Neural cell (in vitro differentiated cells): ENCODE data around the gene DPF3. TPM values are rescaled to one million over a fixed set of nuclear protein-coding genes. Genes with fewer than 3 reads are reported as not detected.

Experiments used
- H2AFZ ChIP-seq: fragments of 200-600, 300-800 bp; sonication (generic), shearing (Covaris generic); 2 replicates; pipeline ENCODE4 v1.6.0; 2014; ENCODE audit warnings: low read depth, mild to moderate bottlenecking, antibody characterized with exemption, low read length, moderate library complexity
- H3F3A ChIP-seq: fragments of 200-600 bp; shearing (Covaris generic); 2 replicates; pipeline ENCODE4 v1.6.1; 2016; ENCODE audit warnings: mild to moderate bottlenecking, moderate library complexity, mixed read lengths, antibody characterized with exemption, low read length; ENCODE audit not compliant: insufficient read depth, poor library complexity, severe bottlenecking
- H3K27ac ChIP-seq: fragments of 200-600, 300-800 bp; sonication (generic), shearing (Covaris generic); 2 replicates; pipeline ENCODE4 v1.5.1; 2014; ENCODE audit warnings: mild to moderate bottlenecking, low read length, moderate library complexity
- H3K27me3 ChIP-seq: fragments of 300-800, 200-600 bp; sonication (generic), shearing (Covaris generic); 2 replicates; pipeline ENCODE4 v1.6.0; 2014; ENCODE audit warnings: mild to moderate bottlenecking, low read depth, low read length, moderate library complexity; ENCODE audit not compliant: insufficient read depth
- H3K36me3 ChIP-seq: fragments of 300-800, 200-600 bp; sonication (generic), shearing (Covaris generic); 2 replicates; pipeline ENCODE4 v1.5.1; 2014; ENCODE audit warnings: mild to moderate bottlenecking, antibody characterized with exemption, low read length, moderate library complexity; ENCODE audit not compliant: insufficient read depth
- H3K4me2 ChIP-seq: fragments of 300-800, 200-600 bp; sonication (generic), shearing (Covaris generic); 2 replicates; pipeline ENCODE4 v1.6.0; 2014; ENCODE audit warnings: mild to moderate bottlenecking, low read length
- H3K4me3 ChIP-seq: fragments of 300-800, 200-600 bp; sonication (generic), shearing (Covaris generic); 2 replicates; pipeline ENCODE4 v1.5.1; 2014; ENCODE audit warnings: mild to moderate bottlenecking, low read length, moderate library complexity
- H3K79me2 ChIP-seq: fragments of 200-600 bp; shearing (Covaris generic); replicated peaks from 2 replicates; pipeline ENCODE4 v1.6.0; 2014; ENCODE audit warnings: mild to moderate bottlenecking, low read length, moderate library complexity; ENCODE audit not compliant: insufficient read depth
- H3K9ac ChIP-seq: fragments of 300-800, 200-600 bp; sonication (generic), shearing (Covaris generic); 2 replicates; pipeline ENCODE4 v1.6.1; 2016; ENCODE audit warnings: mild to moderate bottlenecking, low read length, mixed read lengths
- H3K9me2 ChIP-seq: fragments of 200-600 bp; shearing (Covaris generic); 2 replicates; pipeline ENCODE4 v1.6.1; 2016; ENCODE audit warnings: mild to moderate bottlenecking, low read length, mixed read lengths; ENCODE audit not compliant: insufficient read depth
- H3K9me3 ChIP-seq: fragments of 200-600, 300-800 bp; sonication (generic), shearing (Covaris generic); 2 replicates; pipeline ENCODE4 v1.6.1; 2016; ENCODE audit warnings: mild to moderate bottlenecking, mixed run types, low read length, moderate library complexity, mixed read lengths
- H4K20me1 ChIP-seq: fragments of 200-600 bp; shearing (Covaris generic); 2 replicates; pipeline ENCODE4 v1.6.1; 2016; ENCODE audit warnings: mild to moderate bottlenecking, mixed run types; ENCODE audit not compliant: insufficient read depth
- CTCF ChIP-seq: fragments of 450-650 bp; IDR thresholded peaks from 2 replicates; pipeline ENCODE4 v1.5.1; 2014; ENCODE audit warnings: antibody characterized with exemption, mild to moderate bottlenecking, moderate library complexity; ENCODE audit not compliant: poor library complexity, severe bottlenecking
- EP300 ChIP-seq: fragments of 450-650 bp; conservative IDR thresholded peaks from 2 replicates; pipeline ENCODE4 v1.6.1; 2014; ENCODE audit warnings: antibody characterized with exemption, mild to moderate bottlenecking, moderate library complexity; ENCODE audit not compliant: poor library complexity, severe bottlenecking
- EZH2 ChIP-seq: fragments of 200-600, 300-800 bp; shearing (Covaris generic), sonication (generic); IDR thresholded peaks from 2 replicates; pipeline ENCODE4 v1.6.1; 2014; ENCODE audit warnings: antibody characterized with exemption, low read length, borderline replicate concordance, mild to moderate bottlenecking; ENCODE audit not compliant: insufficient read depth, poor library complexity, severe bottlenecking
- MXI1 ChIP-seq: fragments of 450-650 bp; conservative IDR thresholded peaks from 2 replicates; pipeline ENCODE4 v1.6.1; 2014; ENCODE audit warnings: antibody characterized with exemption, mild to moderate bottlenecking; ENCODE audit not compliant: poor library complexity, severe bottlenecking
- POLR2AphosphoS5 ChIP-seq: IDR thresholded peaks from 2 replicates; pipeline ENCODE4 v1.6.1; 2012
- RAD21 ChIP-seq: fragments of 450-650 bp; conservative IDR thresholded peaks from 2 replicates; pipeline ENCODE4 v1.6.1; 2014; ENCODE audit warnings: antibody characterized with exemption, mild to moderate bottlenecking, moderate library complexity
- REST ChIP-seq: IDR thresholded peaks from 2 replicates; pipeline ENCODE4 v1.6.1; 2012; ENCODE audit warnings: borderline replicate concordance
- SMC3 ChIP-seq: fragments of 450-650 bp; conservative IDR thresholded peaks from 2 replicates; pipeline ENCODE4 v1.6.1; 2014; ENCODE audit warnings: antibody characterized with exemption, mild to moderate bottlenecking, moderate library complexity; ENCODE audit not compliant: poor library complexity
- TAF1 ChIP-seq: IDR thresholded peaks from 2 replicates; pipeline ENCODE4 v1.6.1; 2012; ENCODE audit warnings: low read depth
- polyA plus RNA-seq: library from polyadenylated mRNA; depleted of rRNA; stranded (reverse); fragments of >200 nt; gene quantifications from 2 replicates; pipeline ENCODE4 v1.2.3, GENCODE V29; 2014

Gene DPF3
- polyA plus RNA-seq, 1 donor from 2014 or later = 2.9 TPM

- Histone ChIP-seq H3K9me2 (no peaks in the 10 kb centered on the region), H3K4me3 (no peak overlapping the region), H3K4me2 (no peak overlapping the region), H3K9ac (no peak overlapping the region), H4K20me1 (no peaks in the 10 kb centered on the region), H3K27me3 (no peaks in the 10 kb centered on the region), H3K36me3 (no peaks in the 10 kb centered on the region), H2AFZ (no peak overlapping the region), H3K27ac (no peak overlapping the region), H3K79me2 (no peaks in the 10 kb centered on the region), H3K9me3 (no peaks in the 10 kb centered on the region), H3F3A (no peaks in the 10 kb centered on the region)
- TF ChIP-seq REST (no peak), POLR2AphosphoS5 (no peak), MXI1 (no peak), SMC3 (no peak), EP300 (no peak), RAD21 (no peak), TAF1 (no peak), EZH2 (no peak), CTCF (no peak)
Measured at GRCh38 chr14:72643317-72643801, 250.5 kb downstream of the DPF3 start.

- TF ChIP-seq REST (no peak), EP300 (no peak), TAF1 (no peak), MXI1 (no peak), EZH2 (no peak)
- Histone ChIP-seq H2AFZ (no peak overlapping the region), H3K9me3 (no peaks in the 10 kb centered on the region), H3K27ac (no peak overlapping the region), H3K79me2 (no peaks in the 10 kb centered on the region), H3K4me3 (no peak overlapping the region), H3K4me2 (no peak overlapping the region), H3K9ac (no peak overlapping the region), H3K27me3 (no peaks in the 10 kb centered on the region), H3F3A (no peaks in the 10 kb centered on the region), H4K20me1 (no peaks in the 10 kb centered on the region), H3K9me2 (no peaks in the 10 kb centered on the region), H3K36me3 (no peaks in the 10 kb centered on the region)
Measured at GRCh38 chr14:72640911-72641485, 252.9 kb downstream of the DPF3 start.
